OCI-LY1 (cell line): Measurements from ENCODE around the gene ZFP1.
A peak's percentile ranks its signal among the peaks of the same experiment; 100 is the strongest.

Experiments used
- H2AFZ ChIP-seq: fragments of 200-600 bp; sonication (generic), shearing (Covaris generic); 2 replicates; pipeline ENCODE4 v1.6.0; 2014; ENCODE audit warnings: antibody characterized with exemption, mild to moderate bottlenecking, low read length
- H3F3A ChIP-seq: fragments of 200-600 bp; sonication (generic), shearing (Covaris generic); 2 replicates; pipeline ENCODE4 v1.6.0; 2014; ENCODE audit warnings: mild to moderate bottlenecking, antibody characterized with exemption, low read length, moderate library complexity; ENCODE audit not compliant: insufficient read depth
- H3K27ac ChIP-seq: fragments of 200-600 bp; sonication (generic); 2 replicates; pipeline ENCODE4 v1.5.1; 2014; ENCODE audit warnings: low read length, mixed run types, mild to moderate bottlenecking, low read depth; ENCODE audit not compliant: poor library complexity, severe bottlenecking
- H3K27me3 ChIP-seq: fragments of 200-600 bp; sonication (generic); 2 replicates; pipeline ENCODE4 v1.6.0; 2014; ENCODE audit warnings: antibody characterized with exemption, mild to moderate bottlenecking, low read length, moderate library complexity; ENCODE audit not compliant: insufficient read depth
- H3K36me3 ChIP-seq: fragments of 200-600 bp; sonication (generic); 2 replicates; pipeline ENCODE4 v1.6.1; 2014; ENCODE audit warnings: mild to moderate bottlenecking, antibody characterized with exemption, low read length, moderate library complexity, mixed read lengths; ENCODE audit not compliant: insufficient read depth
- H3K4me1 ChIP-seq: fragments of 200-600 bp; sonication (generic); 2 replicates; pipeline ENCODE4 v1.5.1; 2014; ENCODE audit warnings: mild to moderate bottlenecking, low read length, moderate library complexity; ENCODE audit not compliant: insufficient read depth, severe bottlenecking
- H3K4me2 ChIP-seq: fragments of 200-600 bp; sonication (generic), shearing (Covaris generic); 2 replicates; pipeline ENCODE4 v1.6.1; 2014; ENCODE audit warnings: low read length
- H3K4me3 ChIP-seq: fragments of 200-600 bp; sonication (generic); 2 replicates; pipeline ENCODE4 v1.5.1; 2014; ENCODE audit warnings: low read length, low read depth, mild to moderate bottlenecking, mixed read lengths; ENCODE audit not compliant: poor library complexity, severe bottlenecking
- H3K79me2 ChIP-seq: fragments of 200-600 bp; shearing (Covaris generic); 2 replicates; pipeline ENCODE4 v1.6.1; 2016; ENCODE audit warnings: mixed run types, low read length, mixed read lengths; ENCODE audit not compliant: insufficient read depth
- H3K9ac ChIP-seq: fragments of 200-600 bp; sonication (generic), shearing (Covaris generic); 2 replicates; pipeline ENCODE4 v1.6.1; 2014; ENCODE audit warnings: mild to moderate bottlenecking, low read length, mixed read lengths
- H3K9me2 ChIP-seq: fragments of 200-600 bp; sonication (generic), shearing (Covaris generic); 2 replicates; pipeline ENCODE4 v1.6.1; 2014; ENCODE audit warnings: low read depth, mild to moderate bottlenecking, low read length, mixed read lengths
- H3K9me3 ChIP-seq: fragments of 200-600 bp; shearing (Covaris generic); 2 replicates; pipeline ENCODE4 v1.6.1; 2014; ENCODE audit warnings: low read length, mixed read lengths
- H4K20me1 ChIP-seq: fragments of 200-600 bp; sonication (generic), shearing (Covaris generic); 2 replicates; pipeline ENCODE4 v1.6.0; 2016; ENCODE audit warnings: mild to moderate bottlenecking, low read length; ENCODE audit not compliant: insufficient read depth
- EZH2 ChIP-seq: fragments of 200-600 bp; sonication (generic), shearing (Covaris generic); IDR thresholded peaks from 2 replicates; pipeline ENCODE4 v1.8.0; 2017; ENCODE audit warnings: borderline replicate concordance, mixed run types, mild to moderate bottlenecking, antibody characterized with exemption, low read length, moderate library complexity, mixed read lengths
- TF ChIP-seq, protein P1 (sequence below): fragments of 200-600 bp; sonication (generic), shearing (Covaris generic); IDR thresholded peaks from 2 replicates; pipeline ENCODE4 v1.5.1; 2017; ENCODE audit warnings: mild to moderate bottlenecking, antibody characterized with exemption, low read length, moderate library complexity, mixed read lengths

Gene ZFP1

GRCh38 chr16:75148311-75149195, at the start of gene ZFP1:
Gene ZFP1 (plus strand): TSS chr16:75148524. CDS start chr16:75152952, 4,428 bp downstream.
- no peaks in the 10 kb centered on the region for H3K9me2 ChIP-seq
- peaks cover 28% of the 10 kb centered on the region for H3K9me3 ChIP-seq
- H4K20me1 ChIP-seq: no peaks in the 10 kb centered on the region
- peak within 1 kb of the TSS; percentile 95 for H3K9ac ChIP-seq
- H3K79me2 ChIP-seq: peaks cover 9% of the 10 kb centered on the region; the same call in 1 of the 2 replicates
- H3K36me3 ChIP-seq: peaks cover 29% of the 10 kb centered on the region
- peak within 1 kb of the TSS; percentile 90 for H3K4me2 ChIP-seq
- peak within 1 kb of the TSS; percentile 77 for H3K27ac ChIP-seq
- no peak within 1 kb of the TSS for H2AFZ ChIP-seq
- H3K4me1 ChIP-seq: peaks cover 11% of the 10 kb centered on the region
- H3K27me3 ChIP-seq: no peaks in the 10 kb centered on the region
- peak within 1 kb of the TSS; percentile 89 for H3K4me3 ChIP-seq
- H3F3A ChIP-seq: no peaks in the 10 kb centered on the region
- no peak for TF ChIP-seq EZH2
- TF ChIP-seq, protein P1, sequence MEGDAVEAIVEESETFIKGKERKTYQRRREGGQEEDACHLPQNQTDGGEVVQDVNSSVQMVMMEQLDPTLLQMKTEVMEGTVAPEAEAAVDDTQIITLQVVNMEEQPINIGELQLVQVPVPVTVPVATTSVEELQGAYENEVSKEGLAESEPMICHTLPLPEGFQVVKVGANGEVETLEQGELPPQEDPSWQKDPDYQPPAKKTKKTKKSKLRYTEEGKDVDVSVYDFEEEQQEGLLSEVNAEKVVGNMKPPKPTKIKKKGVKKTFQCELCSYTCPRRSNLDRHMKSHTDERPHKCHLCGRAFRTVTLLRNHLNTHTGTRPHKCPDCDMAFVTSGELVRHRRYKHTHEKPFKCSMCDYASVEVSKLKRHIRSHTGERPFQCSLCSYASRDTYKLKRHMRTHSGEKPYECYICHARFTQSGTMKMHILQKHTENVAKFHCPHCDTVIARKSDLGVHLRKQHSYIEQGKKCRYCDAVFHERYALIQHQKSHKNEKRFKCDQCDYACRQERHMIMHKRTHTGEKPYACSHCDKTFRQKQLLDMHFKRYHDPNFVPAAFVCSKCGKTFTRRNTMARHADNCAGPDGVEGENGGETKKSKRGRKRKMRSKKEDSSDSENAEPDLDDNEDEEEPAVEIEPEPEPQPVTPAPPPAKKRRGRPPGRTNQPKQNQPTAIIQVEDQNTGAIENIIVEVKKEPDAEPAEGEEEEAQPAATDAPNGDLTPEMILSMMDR: no peak

GRCh38 chr16:75099075-75099667, 49.2 kb upstream of the ZFP1 start:
- Histone ChIP-seq H3K27me3 (no peaks in the 10 kb centered on the region), H3K9me2 (no peaks in the 10 kb centered on the region), H3K9me3 (no peaks in the 10 kb centered on the region), H3K79me2 (no peaks in the 10 kb centered on the region), H2AFZ (no peak overlapping the region), H3F3A (no peaks in the 10 kb centered on the region), H4K20me1 (no peaks in the 10 kb centered on the region), H3K4me2 (no peak overlapping the region), H3K27ac (no peak overlapping the region), H3K4me3 (no peak overlapping the region), H3K9ac (no peak overlapping the region), H3K36me3 (no peaks in the 10 kb centered on the region), H3K4me1 (no peaks in the 10 kb centered on the region)
- TF ChIP-seq, protein P1: no peak
- TF ChIP-seq EZH2: no peak

DNA sequence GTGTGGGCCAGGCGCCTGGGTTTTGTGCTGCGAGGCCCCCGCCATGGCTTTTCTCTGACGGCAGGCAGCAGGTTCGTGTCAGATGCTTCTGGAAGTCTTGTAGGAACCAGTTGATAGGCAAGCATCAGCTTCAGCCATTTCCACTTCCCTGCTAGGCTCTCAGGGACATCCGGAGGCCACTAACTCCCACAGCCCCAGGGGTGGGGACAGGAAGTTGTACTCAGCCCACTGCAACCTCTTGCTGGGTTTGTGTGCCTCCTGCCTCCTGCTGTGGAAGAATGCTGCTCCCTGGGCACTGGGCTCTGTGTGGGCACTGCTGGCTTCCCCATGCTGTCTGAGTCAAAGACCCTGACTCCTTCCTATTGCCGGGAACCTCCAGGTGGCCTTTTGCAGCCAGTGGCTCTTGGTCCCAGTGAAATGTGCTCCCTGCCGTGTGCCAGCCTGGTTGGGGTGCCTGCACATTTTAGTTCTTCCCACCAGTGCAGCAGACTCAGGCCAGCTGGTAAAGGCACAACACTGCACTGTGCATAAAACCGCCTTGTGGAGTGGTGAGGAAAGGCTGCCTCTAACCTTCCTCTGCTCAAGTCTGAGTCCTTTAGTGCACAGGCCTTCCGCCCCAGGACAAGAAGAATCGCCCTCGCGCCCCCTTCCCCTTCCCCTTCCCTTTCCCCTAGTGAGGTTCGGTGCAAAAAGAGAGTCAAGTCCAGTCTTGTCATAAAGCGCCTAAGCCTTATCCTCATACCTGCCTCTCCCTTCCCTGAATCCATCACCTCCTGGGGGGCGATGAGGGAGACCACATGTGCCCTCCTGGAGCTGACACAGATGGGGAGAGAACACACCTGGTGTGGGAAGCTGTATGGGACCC, 48.4 kb upstream of the ZFP1 start:
- H3K9ac ChIP-seq: no peak overlapping the region
- H3K27ac ChIP-seq: no peak overlapping the region
- no peak overlapping the region for H3K4me2 ChIP-seq
- no peaks in the 10 kb centered on the region for H3K27me3 ChIP-seq
- no peaks in the 10 kb centered on the region for H3K9me2 ChIP-seq
- no peaks in the 10 kb centered on the region for H4K20me1 ChIP-seq
- no peak overlapping the region for H3K4me3 ChIP-seq
- no peaks in the 10 kb centered on the region for H3K9me3 ChIP-seq
- TF ChIP-seq, protein P1: no peak
- TF ChIP-seq EZH2: no peak
- H3K79me2 ChIP-seq: no peaks in the 10 kb centered on the region
- H3K36me3 ChIP-seq: no peaks in the 10 kb centered on the region
- H2AFZ ChIP-seq: no peak overlapping the region
- H3K4me1 ChIP-seq: no peaks in the 10 kb centered on the region
- no peaks in the 10 kb centered on the region for H3F3A ChIP-seq
